Stimulated activated effector memory CD8-positive, alpha-beta T cell treated with anti-CD3 and anti-CD28 coated beads, Interleukin-12 subunit alpha, Interleukin-12 subunit beta, amount 100 ng/mL, for 72 hours (primary cell): ENCODE results near the gene SULF2.

Source experiments
- ATAC-seq: fragments of 150-1000 bp; cut with Tn5 transposase; 2 replicates; pipeline ENCODE4 v1.10.0; 2021
- DNase-seq, 2 donors: peaks; one replicate each; pipeline ENCODE4 v3.0.0; 2021 to 2022; ENCODE audit warnings: low spot score in 2 of 2
- H3K27ac Mint-ChIP-seq: one replicate; pipeline ENCODE4 v1.8.0; 2022; ENCODE audit warnings: mild to moderate bottlenecking, mixed read lengths
- H3K36me3 Mint-ChIP-seq: one replicate; pipeline ENCODE4 v1.8.0; 2022; ENCODE audit warnings: mild to moderate bottlenecking, mixed read lengths
- H3K4me1 Mint-ChIP-seq: one replicate; pipeline ENCODE4 v1.8.0; 2022; ENCODE audit warnings: mixed read lengths
- H3K4me3 Mint-ChIP-seq: one replicate; pipeline ENCODE4 v1.8.0; 2022; ENCODE audit warnings: mild to moderate bottlenecking, mixed read lengths
- H3K9me3 Mint-ChIP-seq: one replicate; pipeline ENCODE4 v1.8.0; 2022; ENCODE audit warnings: mixed read lengths

The SULF2 gene

DNA sequence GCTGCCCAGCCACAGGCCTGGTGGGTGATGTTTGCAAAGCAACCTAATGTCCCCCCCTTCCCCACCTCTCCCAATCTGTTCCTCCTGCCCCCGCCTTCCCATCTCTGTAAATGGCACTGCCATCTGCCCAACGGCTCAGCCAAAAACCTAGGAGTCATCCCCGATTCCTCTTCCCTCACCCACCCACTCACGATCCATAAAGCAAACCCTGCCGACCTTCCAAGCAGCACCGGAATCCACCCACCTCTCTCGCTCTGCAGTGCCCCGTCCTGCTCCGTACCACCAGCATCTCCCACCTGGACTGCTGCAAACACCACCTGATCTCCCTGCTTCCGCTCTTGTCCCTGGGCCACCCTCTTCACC is 37.6 kb downstream of the SULF2 start:
- H3K4me1 Mint-ChIP-seq, result peaks cover 12% of the 10 kb centered on the region
- no peaks in the 10 kb centered on the region for H3K9me3 Mint-ChIP-seq
- H3K4me3 Mint-ChIP-seq, result no peak overlapping the region
- no peaks in the 10 kb centered on the region for H3K36me3 Mint-ChIP-seq
- H3K27ac Mint-ChIP-seq, result no peak overlapping the region
- no peak for ATAC-seq
- no peak for DNase-seq

GRCh38 chr20:47744803-47745202 is 40.5 kb downstream of the SULF2 start:
- no peaks in the 10 kb centered on the region for H3K9me3 Mint-ChIP-seq
- H3K4me3 Mint-ChIP-seq, result no peak overlapping the region
- H3K27ac Mint-ChIP-seq, result no peak overlapping the region
- DNase-seq, result no peak
- no peak for ATAC-seq
- H3K4me1 Mint-ChIP-seq, result peaks cover 12% of the 10 kb centered on the region
- H3K36me3 Mint-ChIP-seq, result no peaks in the 10 kb centered on the region

DNA sequence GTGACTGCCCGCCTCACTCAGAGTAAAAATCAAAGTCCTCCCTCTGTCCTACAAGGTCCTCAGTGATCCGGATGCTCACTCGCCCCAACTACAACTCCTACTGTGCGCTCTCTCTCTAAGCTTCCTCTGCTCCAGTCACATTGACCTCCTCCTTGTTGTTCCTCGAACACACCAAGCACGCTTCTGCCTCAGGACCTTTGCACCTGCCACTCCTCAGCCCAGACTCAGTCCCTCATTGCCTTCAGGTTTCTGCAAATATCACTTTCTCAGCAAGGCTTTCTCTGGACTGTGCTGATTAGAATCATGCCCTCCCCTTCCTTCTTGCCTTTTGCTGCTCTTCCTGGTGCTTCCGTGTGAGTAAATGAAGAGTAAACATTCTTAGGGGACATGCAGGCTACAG is 41.6 kb downstream of the SULF2 start:
- ATAC-seq (no peak), DNase-seq (no peak)
- no peak overlapping the region for H3K4me3 Mint-ChIP-seq
- no peak overlapping the region for H3K27ac Mint-ChIP-seq
- H3K36me3 Mint-ChIP-seq, result no peaks in the 10 kb centered on the region
- H3K4me1 Mint-ChIP-seq, result peaks cover 8% of the 10 kb centered on the region
- no peaks in the 10 kb centered on the region for H3K9me3 Mint-ChIP-seq

DNA sequence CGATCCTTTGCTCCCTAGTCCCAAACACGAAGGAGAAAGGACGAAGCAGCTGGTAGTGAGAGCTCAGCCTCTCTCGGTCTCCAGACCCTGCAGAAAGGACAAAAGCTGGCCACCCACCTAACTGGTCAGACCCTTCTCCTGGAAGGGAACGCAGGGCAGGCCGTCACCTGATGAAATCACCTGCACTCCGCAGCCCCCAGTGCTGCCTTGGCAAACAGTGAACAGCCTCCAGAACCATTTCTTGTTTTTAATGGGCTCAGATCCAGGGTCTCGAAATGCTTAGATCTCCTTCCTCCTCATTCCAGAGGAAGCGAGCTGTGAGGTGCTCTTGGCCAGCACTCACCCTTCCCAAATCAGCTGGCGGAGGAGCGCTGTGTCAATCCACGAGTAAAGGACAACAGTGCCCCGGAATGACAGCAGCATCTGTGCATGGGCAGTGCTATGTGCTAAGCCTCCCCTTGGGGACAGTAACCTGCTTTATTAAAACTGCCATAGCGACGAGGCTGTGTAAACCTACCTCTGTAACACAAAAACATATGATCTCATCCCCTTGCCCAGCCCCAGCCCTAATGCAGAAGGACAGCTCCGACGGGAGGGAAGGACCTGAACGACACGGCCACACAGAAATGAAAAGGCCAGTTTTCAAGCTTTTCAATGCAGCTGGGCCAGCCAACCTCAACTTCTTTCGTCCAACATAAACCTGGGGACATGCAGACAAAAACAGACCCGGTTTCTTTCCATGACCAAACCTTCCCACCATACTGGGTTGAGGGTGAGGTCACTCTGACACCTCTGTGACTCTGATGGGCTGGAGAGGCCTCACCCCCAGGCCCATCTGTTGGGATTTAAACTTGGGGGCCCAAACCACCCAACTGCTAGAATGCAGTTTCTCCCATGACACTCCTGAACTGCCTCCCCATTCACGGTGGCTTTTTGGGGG is 43.3 kb downstream of the SULF2 start:
- no peak for DNase-seq
- Mint-ChIP-seq H3K4me3 (no peak overlapping the region), H3K9me3 (no peaks in the 10 kb centered on the region), H3K4me1 (no peaks in the 10 kb centered on the region), H3K27ac (no peak overlapping the region), H3K36me3 (no peaks in the 10 kb centered on the region)
- no peak for ATAC-seq

DNA sequence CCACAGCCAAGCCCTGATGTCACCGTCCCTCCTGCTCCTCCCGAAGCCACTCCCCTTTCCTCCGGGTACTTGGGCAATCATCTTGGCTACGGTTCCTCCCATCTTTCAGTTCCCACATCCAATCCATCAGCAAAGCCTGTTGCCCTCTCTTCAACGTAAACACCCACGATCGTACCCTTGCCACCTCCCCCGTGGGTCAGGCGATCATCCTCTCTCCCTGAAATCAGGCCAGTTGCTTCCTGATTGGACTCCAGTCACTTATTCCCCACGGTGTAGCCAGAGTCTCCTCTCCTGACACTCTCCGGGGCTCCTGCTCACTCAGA is 44.5 kb downstream of the SULF2 start:
- no peaks in the 10 kb centered on the region for H3K36me3 Mint-ChIP-seq
- ATAC-seq (no peak), DNase-seq (no peak)
- H3K4me1 Mint-ChIP-seq, result no peaks in the 10 kb centered on the region
- no peaks in the 10 kb centered on the region for H3K9me3 Mint-ChIP-seq
- H3K4me3 Mint-ChIP-seq, result no peak overlapping the region
- no peak overlapping the region for H3K27ac Mint-ChIP-seq

- H3K9me3 Mint-ChIP-seq, result no peaks in the 10 kb centered on the region
- ATAC-seq (no peak), DNase-seq (no peak)
- H3K4me3 Mint-ChIP-seq, result no peak overlapping the region
- H3K36me3 Mint-ChIP-seq, result no peaks in the 10 kb centered on the region
- H3K4me1 Mint-ChIP-seq, result no peaks in the 10 kb centered on the region
- H3K27ac Mint-ChIP-seq, result no peak overlapping the region
These were observed 45.0 kb downstream of the SULF2 start for GRCh38 chr20:47740121-47740861.

DNA sequence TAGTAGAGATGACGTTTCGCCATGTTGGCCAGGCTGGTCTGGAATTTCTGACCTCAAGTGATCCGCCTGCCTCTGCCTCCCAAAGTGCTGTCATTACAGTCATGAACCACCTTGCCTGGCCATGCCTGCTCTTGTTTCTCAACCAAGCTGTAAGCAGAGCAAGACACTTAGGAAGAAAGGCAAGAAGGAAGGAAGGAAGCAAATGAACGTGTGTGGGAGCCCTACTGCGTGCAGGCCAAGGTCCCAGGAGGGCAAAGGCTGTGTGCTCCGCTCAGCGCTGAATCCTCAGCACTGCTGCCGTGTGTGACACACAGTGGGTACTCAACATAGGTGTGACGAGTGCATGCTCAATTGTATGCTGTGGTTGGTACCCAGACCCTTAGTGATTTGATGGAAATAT is 47.4 kb downstream of the SULF2 start:
- H3K27ac Mint-ChIP-seq, result no peak overlapping the region
- no peaks in the 10 kb centered on the region for H3K36me3 Mint-ChIP-seq
- ATAC-seq (no peak), DNase-seq (no peak)
- no peaks in the 10 kb centered on the region for H3K4me1 Mint-ChIP-seq
- no peak overlapping the region for H3K4me3 Mint-ChIP-seq
- H3K9me3 Mint-ChIP-seq, result no peaks in the 10 kb centered on the region

DNA sequence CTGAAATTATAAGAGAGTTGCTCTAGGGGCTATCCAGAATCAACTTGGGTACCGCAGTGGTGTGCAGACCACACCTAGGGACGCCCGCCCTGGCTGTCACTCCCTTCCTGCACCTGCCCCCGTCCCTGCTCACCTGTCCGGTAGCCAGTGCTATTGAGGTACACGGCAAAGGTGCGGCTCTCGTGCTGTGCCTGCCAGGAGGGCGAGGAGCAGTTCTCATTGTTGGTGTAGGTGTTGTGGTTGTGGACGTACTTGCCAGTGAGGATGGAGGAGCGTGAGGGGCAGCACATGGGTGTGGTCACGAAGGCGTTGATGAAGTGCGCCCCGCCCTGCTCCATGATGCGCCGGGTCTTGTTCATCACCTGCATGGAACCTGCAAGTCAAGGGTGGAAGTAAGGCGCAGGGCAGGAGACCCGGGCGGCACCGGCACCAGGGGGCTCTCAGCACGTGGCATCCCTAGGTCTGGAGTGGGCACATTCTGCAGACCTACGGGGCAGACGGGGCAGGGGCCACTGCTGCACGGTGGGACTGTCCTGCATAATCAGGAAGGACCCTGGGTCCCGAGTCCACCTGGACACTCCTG is 48.6 kb downstream of the SULF2 start:
- Mint-ChIP-seq H3K27ac (no peak overlapping the region), H3K36me3 (no peaks in the 10 kb centered on the region), H3K9me3 (no peaks in the 10 kb centered on the region), H3K4me3 (no peak overlapping the region), H3K4me1 (no peaks in the 10 kb centered on the region)
- no peak for DNase-seq
- no peak for ATAC-seq

DNA sequence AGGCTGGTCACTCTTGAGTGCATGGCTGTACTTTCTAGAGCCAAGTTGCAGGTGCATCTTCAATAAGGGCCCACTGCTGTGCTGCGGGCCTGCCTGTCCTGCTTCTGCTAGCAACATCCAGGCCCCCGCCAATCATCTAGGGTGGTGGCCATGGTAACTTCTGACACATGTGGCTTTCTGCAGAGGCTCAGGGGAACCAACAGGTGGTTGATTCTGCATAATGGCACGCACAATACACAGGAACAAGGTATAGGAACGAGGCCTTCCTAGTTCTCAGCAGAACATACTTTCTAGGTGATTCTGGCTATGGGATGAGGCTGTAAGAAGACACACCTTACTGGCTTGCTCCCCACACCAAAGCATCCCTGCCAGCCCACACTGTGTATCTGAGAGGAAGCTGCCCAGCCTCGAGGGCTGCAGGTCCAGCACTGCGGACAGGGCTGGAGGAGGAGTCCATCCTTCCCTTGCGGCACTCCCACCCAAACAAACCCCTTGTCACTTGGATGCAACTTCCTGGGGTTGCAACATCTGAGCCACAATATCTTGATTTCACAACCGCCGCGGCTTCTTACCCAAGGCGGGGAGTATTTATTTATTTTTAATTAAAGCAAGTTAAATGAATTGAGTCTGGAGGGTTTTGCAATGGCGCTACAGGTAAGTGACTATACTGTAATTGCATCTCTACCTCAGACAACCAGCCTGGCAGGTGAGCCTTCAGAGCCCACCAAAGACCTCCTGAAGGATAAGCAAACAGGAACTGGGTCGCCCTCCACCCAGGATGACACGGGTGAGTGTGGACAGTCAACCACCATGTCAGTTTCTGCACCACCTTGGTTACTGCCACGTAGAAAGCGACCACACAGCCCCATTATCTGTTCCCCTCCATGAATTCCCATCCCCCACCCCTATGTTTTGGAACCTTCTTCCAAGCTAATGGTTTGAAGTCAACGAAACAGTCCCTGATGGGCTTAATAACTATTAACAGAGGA is 49.6 kb downstream of the SULF2 start:
- Mint-ChIP-seq H3K4me3 (no peak overlapping the region), H3K9me3 (no peaks in the 10 kb centered on the region), H3K4me1 (no peaks in the 10 kb centered on the region), H3K36me3 (no peaks in the 10 kb centered on the region), H3K27ac (no peak overlapping the region)
- ATAC-seq, result no peak
- no peak for DNase-seq

- ATAC-seq (no peak), DNase-seq (no peak)
- Mint-ChIP-seq H3K4me3 (no peak overlapping the region), H3K27ac (no peak overlapping the region), H3K9me3 (no peaks in the 10 kb centered on the region), H3K36me3 (no peaks in the 10 kb centered on the region), H3K4me1 (no peaks in the 10 kb centered on the region)
These were observed 50.4 kb downstream of the SULF2 start for GRCh38 chr20:47734870-47735269.

- no peak overlapping the region for H3K27ac Mint-ChIP-seq
- peaks cover 7% of the 10 kb centered on the region for H3K4me1 Mint-ChIP-seq
- no peak for DNase-seq
- no peak for ATAC-seq
- H3K4me3 Mint-ChIP-seq, result no peak overlapping the region
- H3K9me3 Mint-ChIP-seq, result no peaks in the 10 kb centered on the region
- H3K36me3 Mint-ChIP-seq, result no peaks in the 10 kb centered on the region
These were observed 51.4 kb downstream of the SULF2 start for GRCh38 chr20:47733892-47734291.

GRCh38 chr20:47730744-47731143 is 54.5 kb downstream of the SULF2 start:
- ATAC-seq (no peak), DNase-seq (no peak)
- Mint-ChIP-seq H3K4me3 (no peak overlapping the region), H3K4me1 (peaks cover 31% of the 10 kb centered on the region), H3K9me3 (no peaks in the 10 kb centered on the region), H3K27ac (no peak overlapping the region), H3K36me3 (no peaks in the 10 kb centered on the region)

DNA sequence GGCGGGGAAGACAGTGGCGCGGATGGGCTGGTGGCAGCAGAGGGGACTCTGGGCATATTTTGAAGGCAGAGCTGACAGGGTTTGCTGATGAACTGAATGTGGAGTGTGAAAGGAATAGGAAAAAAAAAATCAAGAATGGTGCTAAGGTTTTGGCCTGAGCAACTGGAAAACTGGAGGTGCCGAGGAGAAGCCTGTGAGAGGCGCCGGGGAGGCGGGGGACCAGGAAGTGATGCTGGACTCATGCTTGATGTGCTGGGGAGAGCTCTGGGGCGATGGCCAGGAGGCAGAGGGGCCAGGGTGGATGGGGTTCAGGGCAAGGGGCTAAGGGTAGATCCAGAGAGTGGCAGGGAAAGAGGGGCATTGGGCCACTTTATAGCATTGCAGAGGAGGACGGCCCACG is 55.8 kb downstream of the SULF2 start:
- DNase-seq, result no peak
- H3K9me3 Mint-ChIP-seq, result no peaks in the 10 kb centered on the region
- peak overlapping the region; percentile 86 for H3K27ac Mint-ChIP-seq
- ATAC-seq, result no peak
- H3K4me1 Mint-ChIP-seq, result peaks cover 31% of the 10 kb centered on the region
- H3K36me3 Mint-ChIP-seq, result no peaks in the 10 kb centered on the region
- peak overlapping the region; percentile 80 for H3K4me3 Mint-ChIP-seq

DNA sequence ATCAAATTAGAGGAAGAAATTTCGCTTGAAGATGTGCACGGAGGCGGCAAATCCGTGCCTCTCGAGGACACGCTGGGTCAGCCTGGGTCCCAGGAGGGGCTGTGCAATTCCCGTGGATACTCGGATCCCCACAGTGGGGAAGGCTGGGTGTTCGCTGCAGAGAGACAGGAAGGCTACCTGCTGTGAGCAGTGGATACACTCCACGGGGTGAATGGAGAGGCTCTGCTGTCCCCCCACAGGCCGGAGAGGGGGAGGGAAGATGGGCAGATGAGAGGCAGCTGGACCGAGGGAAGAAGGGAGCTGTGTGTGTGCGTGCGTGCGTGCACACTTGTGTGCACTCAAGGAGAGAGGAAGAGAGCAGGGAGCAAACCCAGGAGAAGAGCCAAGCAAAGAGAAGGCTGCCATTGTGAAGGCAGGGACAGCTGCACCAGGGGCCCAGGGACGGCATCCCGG is 57.3 kb downstream of the SULF2 start:
- no peak for DNase-seq
- ATAC-seq, result no peak
- H3K4me1 Mint-ChIP-seq, result peaks cover 31% of the 10 kb centered on the region
- peak overlapping the region; percentile 80 for H3K4me3 Mint-ChIP-seq
- H3K36me3 Mint-ChIP-seq, result no peaks in the 10 kb centered on the region
- H3K9me3 Mint-ChIP-seq, result no peaks in the 10 kb centered on the region
- H3K27ac Mint-ChIP-seq, result peak overlapping the region; percentile 97
